Stimulated activated CD8-positive, alpha-beta memory T cell treated with anti-CD3 and anti-CD28 coated beads, Interleukin-2, amount 100 ng/mL, for 1 hour (primary cell): Measurements from ENCODE around the gene NEDD4.
"Not testable (repeated sequence)": the region's sequence is repeated elsewhere in the genome, so short reads cannot be mapped to it uniquely, and the experiment has no call there.

Experiments used
- DNase-seq, 2 donors: peaks; one replicate each; pipeline ENCODE4 v3.0.0-alpha.2; 2020; ENCODE audit warnings: low read depth in 2 of 2

Gene NEDD4

GRCh38 chr15:56004281-56004680 is 10.9 kb upstream of the NEDD4 start:
- not testable (repeated sequence) for DNase-seq

GRCh38 chr15:56003777-56004176 is 10.4 kb upstream of the NEDD4 start:
- not testable (repeated sequence) for DNase-seq

GRCh38 chr15:56003277-56003676 is 9.9 kb upstream of the NEDD4 start:
- not testable (repeated sequence) for DNase-seq

- no peak for DNase-seq
Observed at GRCh38 chr15:56001471-56002078, 8.2 kb upstream of the NEDD4 start.

- no peak for DNase-seq
Observed at GRCh38 chr15:55999658-56000057, 6.2 kb upstream of the NEDD4 start.

- no peak for DNase-seq
Observed at GRCh38 chr15:55998478-55998877, 5.1 kb upstream of the NEDD4 start.

- DNase-seq: no peak
Observed at GRCh38 chr15:55993804-55994560, 570 bp upstream of the NEDD4 start.

GRCh38 chr15:55992769-55993110 is 672 bp downstream of the NEDD4 start:
- DNase-seq: no peak

- no peak for DNase-seq
Observed at GRCh38 chr15:55991802-55992768, 1.3 kb downstream of the NEDD4 start.

GRCh38 chr15:55990998-55991397 is 2.4 kb downstream of the NEDD4 start:
- no peak for DNase-seq

- no peak for DNase-seq
Observed at GRCh38 chr15:55990516-55990915, 2.9 kb downstream of the NEDD4 start.

- no peak for DNase-seq
Observed at GRCh38 chr15:55989383-55989782, 4.0 kb downstream of the NEDD4 start.

- no peak for DNase-seq
Observed at GRCh38 chr15:55981582-55982249, 11.7 kb downstream of the NEDD4 start.

- DNase-seq: no peak
Observed at GRCh38 chr15:55980511-55980910, 12.9 kb downstream of the NEDD4 start.

- no peak for DNase-seq
Observed at GRCh38 chr15:55977231-55977630, 16.2 kb downstream of the NEDD4 start.

- DNase-seq: no peak
Observed at GRCh38 chr15:55970286-55970685, 23.1 kb downstream of the NEDD4 start.

- DNase-seq: no peak
Observed at GRCh38 chr15:55969582-55969981, 23.8 kb downstream of the NEDD4 start.

GRCh38 chr15:55968923-55969322 is 24.5 kb downstream of the NEDD4 start:
- no peak for DNase-seq

GRCh38 chr15:55965091-55965490 is 28.3 kb downstream of the NEDD4 start:
- no peak for DNase-seq

GRCh38 chr15:55960946-55961345 is 32.5 kb downstream of the NEDD4 start:
- no peak for DNase-seq

GRCh38 chr15:55959744-55960447 is 33.5 kb downstream of the NEDD4 start:
- DNase-seq: no peak
